HG03439 (cell line): Measurements from ENCODE around the gene PIK3C2B.

Experiments
- ATAC-seq: cut with Tn5 transposase; IDR thresholded peaks from one replicate; pipeline ENCODE4 v1.9.1; 2021; ENCODE audit warnings: mild to moderate bottlenecking, moderate library complexity; ENCODE audit not compliant: unreplicated experiment

The PIK3C2B gene

DNA sequence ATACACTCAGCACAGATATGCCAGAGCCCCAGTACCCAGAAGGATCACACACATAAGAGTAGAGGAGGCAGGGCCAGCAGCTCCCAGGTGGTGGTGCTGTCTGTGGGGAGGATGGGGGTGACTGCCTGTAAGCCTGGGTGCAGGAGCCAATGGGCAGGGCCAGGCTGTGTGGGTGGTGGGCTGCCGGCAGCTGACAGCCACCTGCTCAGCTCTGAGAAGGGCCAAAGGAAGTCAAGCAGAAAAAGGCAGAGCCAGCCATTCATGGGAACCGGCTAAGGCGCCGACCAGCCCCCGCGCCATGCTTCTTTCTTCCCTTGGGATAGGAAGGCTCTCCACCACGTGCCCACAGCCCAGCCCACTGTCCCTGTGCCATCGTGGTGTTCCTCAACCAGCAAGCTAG, 14.1 kb downstream of the PIK3C2B start:
- peak; percentile 63 for ATAC-seq

DNA sequence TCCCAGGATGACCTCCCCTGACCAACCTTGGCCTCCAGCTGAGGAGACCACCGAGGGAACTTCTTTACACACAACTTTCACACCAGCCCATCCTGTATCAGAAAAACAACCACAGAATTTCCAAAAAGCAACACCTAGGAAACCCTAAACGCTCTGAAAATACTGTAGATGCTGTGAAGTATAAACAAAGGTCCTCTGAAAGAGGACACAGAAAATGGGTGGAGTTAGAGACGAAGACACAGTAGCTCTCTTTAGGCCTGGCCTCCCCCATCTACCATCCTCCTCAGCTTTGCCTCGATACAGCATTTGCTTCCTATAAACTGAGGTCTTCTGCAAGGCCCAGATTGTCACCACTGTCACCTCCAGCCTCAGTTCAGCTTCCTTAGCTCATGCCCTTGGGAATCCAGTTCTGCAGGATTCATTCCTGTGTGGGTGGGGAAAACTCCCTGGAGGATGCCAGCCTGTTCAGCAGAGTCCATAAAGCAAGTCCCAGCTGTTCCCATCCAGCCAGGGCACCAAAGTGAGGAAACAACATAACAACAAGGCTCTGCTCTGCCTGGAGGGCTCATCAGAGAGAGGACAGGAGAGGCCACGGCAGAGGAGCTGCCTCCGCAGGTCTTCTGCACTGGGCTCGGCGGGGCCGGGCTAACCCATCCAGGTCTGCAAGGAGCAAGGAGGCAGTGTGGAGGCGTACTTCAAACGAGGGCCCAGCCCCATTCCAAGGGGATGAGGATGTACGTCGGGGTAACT, 15.0 kb downstream of the PIK3C2B start:
- no peak for ATAC-seq

DNA sequence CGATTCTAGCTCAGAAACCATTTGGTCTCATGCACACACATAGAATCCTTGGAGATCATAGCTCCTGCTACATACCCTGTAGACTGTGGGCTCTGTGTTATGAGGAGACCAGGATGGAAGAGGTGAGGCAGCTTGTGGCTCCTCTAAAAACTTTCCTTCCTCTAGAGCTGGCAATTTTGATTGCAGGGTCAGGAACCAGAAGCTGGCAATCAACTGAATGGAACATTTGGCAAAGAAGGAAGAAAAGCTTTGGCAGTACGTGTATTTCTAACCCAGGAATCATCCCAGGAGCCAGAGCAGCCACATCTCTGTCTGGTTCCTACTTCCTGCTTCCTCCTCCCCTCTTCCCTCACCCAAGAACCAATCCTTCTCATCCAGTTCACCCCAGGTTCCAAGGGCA, 15.7 kb downstream of the PIK3C2B start:
- ATAC-seq: no peak

DNA sequence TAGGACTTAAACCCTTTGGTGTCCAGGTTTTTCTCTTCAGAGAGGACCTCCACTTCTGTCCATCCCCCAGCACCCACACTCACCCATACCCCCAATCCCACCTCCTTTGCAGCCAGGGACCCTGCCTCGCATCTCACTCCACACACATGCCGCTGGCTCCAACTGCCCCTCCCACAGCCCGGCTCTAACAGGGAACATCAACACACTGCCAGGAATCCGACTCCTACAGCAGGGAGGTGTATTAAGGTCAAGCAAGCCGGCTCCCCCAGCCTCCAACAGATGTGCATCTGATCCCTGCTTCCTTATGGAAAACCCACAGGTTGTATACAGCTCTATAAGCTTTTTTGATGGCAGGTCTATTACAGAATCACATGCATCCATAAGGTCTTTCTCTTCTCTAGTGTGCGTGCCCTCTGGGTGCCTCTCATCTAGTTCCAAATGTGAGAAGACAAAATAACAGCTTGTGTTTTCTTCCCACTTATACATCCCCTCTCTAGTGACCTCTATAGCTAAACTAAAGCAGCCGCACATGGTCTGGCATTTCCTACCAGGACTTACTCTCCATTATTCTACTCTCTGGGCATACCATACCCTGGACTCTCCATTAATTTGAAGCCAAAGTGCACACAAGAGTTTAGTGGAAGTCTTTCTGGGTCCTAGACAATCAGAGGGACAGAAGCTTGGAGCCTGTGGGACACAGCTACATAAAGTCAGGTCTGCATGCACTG, 16.3 kb downstream of the PIK3C2B start:
- no peak for ATAC-seq

DNA sequence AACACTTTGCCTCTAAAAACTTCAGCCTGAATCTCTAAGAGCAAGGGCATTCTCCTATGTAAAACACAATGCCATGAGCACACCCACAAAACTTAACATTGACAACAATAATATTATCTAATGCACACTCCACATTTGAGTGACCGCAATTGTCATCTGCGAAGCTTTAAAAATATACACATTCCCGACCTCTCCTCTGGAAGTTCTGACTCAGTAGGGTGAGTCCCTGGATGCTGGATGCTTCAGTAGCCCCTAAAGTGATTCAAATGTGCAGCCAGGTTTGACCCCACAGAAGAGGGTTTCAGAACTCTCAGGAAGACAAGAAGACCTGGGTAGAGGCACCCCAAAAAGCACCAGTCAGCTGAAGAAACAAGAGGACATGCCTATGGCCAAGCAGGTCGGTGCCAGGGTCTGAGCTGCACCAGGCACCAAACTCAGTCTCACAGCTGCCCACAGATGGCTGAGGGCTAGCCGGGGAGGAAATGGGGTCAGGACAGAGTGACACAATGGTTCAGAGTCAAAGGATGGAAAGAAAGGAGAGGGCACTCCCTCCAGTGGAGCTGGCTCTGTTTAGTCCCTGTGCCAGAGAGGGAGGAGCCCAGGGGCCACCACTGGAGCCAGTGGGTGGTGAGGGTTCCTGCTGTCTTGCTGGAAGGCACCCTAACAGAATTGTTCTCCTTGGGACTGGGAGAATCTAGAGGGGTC, 17.4 kb downstream of the PIK3C2B start:
- ATAC-seq: no peak

DNA sequence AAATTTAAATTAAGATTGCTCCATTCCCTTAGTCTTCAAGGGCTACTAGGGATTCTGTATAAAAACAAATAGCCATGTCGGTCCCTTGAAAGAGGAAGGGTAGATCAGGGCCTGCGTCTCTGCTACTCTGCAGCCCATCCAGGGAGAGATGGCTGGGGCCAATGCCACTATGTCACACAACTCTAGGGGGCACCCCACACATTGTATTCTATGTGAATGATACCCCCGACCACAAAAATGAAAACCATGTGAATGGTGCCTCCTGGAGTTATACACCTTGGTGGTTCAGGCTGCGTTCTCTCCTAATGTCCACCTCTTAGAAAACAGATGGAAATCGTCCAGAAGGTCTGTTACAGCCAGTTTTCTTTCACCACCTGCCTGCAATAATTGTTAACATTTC, 18.0 kb downstream of the PIK3C2B start:
- ATAC-seq: no peak

DNA sequence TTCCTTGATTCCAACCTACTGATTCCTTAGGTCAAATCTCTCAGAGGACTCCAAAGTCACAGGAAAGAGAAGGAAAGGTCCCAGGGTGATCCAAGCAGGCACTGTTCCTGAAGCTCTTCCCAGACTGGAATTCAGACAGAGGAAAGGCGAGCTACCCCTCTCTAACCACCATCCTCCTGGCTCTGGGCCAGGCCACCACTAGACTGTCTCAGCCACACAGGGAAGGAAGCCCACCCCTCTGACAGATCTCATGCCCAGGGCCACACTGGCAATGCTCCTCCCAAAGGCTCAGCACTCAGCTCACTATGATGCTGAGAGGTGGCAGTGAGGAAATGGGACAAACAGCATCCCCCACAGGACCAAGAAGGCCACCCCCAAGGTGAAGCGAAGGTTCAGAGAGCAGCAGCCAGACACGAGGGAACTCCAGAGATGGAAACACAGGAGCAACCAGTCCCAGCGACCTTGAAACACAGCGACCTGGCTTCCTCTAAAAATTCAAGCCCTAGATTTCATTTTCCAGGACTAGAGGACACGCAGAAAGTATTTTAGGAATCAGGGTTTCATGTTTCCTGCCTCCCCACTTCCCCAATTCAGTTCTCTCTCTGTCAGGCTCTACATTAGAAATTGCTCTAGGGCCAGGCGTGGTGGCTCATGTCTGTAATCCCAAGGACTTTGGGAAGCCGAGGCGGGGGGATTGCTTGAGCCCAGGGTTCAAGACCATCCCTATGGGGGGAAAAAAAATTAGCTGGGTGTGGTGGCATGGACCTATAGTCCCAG, 18.8 kb downstream of the PIK3C2B start:
- ATAC-seq: no peak

DNA sequence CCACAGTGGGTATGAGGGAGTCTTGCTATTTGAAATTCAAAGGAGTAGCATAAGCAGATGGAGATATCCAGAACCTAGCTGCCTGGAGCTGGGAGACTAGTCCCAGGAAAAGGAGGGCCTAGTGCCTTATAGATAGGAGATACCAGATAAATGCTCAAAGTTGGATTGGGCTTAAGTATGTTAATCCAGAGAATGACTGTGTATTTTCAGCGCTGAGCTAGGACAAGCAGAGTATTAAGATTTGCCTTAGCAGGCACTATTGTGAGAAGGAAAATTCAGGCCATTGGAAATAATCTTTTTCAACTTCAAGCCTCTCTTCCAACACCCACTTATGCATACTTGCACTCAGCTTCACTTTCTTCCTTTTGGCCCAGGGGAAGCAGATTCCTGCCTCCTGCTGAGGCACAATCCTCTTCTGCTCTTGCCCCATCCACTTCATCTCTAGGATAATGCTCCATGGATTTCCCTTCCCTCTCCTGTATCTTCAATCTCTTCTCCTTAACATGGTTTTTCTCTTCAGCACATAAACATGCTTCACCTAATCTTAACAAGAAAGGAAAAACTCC, 21.1 kb downstream of the PIK3C2B start:
- ATAC-seq: no peak

DNA sequence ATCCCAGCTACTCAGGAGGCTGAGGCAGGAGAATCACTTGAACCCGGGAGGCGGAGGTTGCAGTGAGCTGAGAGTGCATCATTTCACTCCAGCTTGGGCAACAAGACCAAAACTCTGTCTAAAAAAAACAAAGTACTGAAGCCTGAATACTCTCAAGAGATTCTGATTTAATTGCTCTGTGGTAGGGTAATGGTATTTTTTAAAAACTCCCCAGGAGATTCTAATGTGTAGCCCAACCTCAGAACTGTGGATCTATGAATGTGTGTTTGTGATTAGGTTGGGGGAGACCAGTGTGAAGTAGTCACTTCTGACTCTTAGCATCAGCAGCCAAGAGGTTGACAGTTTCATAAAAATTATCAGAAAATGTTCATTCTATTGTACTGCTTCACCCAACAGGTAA, 21.9 kb downstream of the PIK3C2B start:
- no peak for ATAC-seq

DNA sequence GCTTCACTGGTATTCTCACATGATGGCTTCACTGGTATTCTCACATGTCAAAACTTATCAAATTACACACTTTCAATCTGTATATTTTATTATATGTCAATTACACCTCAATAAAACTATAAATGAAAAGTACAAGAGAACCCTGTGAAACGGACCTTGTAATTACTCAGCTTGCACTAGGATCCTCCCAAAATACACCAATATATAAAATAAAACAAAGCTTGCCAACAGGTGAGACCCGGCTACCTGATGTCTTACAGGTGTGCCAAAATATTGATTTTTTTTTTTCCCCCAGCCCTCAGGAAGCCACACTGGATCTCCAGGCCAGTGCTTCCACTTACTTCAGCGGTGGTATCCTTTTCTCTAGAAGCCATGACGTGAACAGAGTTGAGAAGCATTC, 22.9 kb downstream of the PIK3C2B start:
- ATAC-seq: no peak

DNA sequence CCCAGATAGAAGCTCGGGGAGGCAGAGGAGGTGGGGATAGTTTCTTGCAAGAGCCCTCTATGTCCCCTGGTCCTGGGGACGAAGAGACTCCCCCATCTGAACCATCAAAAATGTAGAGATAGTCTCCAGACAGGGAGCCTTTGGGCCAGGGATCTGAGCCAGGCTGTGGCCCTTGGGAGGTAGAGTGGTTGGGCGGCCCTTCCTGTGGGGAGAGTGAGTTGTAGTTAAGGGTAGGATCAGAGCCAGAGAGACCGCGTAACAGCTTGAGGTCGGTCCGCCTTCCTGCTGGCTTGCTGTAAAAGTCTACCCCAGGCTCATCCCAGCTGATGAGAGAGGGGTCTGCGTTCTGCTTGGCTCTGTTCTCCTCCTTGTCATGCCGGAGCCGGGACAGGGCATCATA, 25.3 kb downstream of the PIK3C2B start:
- ATAC-seq: no peak

DNA sequence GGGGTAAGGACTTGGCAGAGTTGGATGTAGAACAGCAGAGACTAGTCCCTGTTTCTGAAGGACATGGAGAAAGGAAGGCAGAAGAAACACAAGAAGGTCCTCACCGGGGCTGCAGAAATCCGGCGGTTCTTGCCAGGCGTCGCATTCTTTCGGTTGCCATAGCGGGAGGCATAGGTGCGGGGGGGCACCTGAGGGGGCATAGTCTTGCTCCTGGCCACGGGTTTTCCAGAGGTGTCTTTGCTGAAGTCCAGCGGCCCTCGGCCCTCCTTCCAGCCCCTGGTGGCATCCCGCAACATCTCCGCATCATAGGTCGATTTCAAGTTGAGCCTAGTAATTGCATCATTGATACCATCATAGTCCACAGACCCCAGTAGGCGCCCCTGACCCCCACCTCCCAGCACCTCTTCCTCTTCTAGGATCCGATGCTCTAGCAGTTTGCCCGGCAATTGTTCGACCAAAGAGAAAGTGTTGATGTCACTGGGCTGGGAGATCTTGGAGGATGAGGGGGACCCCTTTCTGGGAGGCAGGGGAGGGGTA, 25.8 kb downstream of the PIK3C2B start:
- ATAC-seq: no peak

DNA sequence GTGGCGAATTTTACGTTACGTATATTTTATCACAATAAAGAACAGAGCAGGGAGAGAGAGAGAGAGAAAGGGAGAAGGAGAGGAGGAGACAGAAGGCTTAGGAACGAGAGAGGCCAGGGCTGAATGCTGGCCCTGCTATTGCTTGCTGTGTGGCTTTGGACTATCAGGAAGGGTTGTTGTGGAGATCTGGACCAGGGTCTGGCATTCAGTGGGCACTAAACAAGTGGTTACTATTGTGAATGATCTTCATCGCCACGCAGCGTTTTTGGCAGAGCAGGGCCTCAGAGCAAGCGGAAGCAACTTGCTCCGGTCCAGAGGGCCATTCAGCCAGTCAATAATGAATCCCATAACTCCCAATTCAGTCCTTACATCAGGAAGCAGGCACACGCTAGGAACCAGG, 26.4 kb downstream of the PIK3C2B start:
- no peak for ATAC-seq

DNA sequence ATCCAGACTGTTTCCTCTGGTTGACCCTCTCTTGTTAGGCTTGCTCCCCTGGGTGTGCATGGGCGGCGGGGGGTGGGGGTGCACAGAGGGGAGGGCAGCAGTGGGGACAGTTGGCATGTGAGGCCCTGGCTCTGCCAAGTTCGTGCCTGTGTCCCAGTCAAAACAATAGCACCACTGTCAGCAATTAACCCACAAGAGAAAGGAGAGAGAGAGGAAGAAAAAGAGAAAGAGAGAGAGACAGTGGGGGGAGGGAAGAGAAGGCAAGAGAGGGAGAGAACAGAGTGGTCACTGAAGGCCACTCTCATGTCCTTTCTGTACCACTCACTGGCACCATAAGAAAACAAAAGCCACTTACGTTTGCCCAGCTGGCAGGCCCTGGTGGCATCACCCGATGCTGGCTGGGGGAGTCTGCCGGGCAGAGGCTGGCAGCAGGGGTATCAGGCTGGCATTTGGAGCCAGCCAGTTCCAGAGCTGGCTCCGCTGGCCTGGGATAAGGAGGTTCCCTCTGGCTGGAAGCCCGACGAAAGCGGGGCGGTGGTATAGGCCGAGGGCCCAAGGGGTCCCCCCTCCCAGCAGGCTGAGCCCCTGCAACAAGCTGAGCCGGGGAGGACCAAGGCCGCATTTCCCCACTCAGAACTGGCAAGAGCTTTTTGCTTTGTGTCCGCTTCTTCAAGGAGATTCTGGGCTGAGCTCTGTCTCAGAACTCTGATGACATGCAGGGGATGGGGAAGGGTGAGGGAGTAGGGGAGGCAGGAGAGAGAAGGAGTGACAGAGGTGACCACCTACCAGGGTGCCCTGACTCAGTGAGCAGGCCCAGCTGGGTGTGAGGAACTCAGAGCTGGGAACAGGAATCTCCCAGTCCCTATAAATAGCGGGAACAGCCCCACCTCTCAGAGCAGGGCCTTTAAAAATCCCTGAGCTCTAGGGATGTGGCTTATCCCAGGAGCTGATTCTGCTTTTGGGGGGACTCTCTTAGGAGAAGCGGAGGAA, 27.9 kb downstream of the PIK3C2B start:
- no peak for ATAC-seq

DNA sequence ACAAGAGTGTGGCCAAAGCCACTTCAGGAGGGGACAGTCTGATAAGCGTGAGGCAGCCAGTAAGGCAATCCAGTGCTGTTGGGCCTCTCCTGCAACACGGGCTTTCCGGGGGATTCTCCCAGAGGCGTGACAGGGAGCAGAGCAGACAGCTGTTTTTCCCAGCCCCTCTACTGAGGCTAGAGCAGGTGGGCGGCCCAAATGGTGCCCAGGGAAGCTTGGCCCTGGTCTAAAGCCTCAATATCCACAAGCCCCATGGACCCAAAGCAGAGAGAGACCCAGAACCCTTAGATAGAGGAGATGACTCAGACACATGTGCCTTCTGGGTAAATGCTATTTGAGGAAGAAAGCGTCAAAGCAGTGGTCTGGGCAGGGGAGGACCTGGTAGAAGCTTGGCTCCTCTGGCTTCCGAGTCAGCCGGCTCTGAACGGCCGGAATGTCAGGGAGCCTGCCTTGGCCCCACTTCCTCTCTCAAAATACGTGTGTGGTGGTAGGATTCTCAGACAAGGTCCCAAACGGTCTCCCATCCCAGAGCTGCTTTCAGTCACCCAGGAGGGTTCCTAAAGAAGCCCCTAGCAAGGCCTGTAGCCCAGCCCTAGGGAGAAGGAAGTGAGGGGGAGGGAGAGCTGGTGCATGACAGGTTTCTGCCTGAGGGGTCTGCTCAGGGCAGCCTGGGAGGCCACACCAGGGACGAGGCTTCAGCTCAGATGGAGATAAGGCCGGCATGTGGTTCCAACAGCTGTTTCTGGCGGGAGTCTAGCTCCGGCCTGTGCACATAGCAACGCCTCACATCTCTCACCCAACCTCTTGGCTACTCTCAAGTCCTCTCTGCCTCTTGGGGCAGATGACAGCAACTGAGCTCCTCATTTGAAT, 28.8 kb downstream of the PIK3C2B start:
- peak; percentile 66 for ATAC-seq

DNA sequence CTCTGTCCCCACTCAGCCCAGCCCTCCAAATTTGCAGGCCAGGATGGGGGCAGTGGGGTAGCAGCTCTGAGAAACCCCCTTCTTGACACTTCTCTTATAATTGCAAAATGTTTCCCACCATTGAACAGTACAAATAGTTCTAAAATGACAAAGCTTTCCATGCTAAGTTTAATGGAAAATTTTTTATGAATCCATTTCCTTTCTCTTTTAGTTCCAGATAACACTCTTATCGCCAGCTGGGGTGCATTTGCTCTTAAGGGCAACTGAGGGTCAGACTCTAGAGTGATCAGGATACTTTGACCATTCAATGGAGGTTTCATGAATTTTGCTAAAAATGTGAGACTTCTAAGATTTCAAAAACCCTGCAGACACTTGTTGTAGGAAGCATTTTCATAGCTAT, 29.9 kb downstream of the PIK3C2B start:
- no peak for ATAC-seq

DNA sequence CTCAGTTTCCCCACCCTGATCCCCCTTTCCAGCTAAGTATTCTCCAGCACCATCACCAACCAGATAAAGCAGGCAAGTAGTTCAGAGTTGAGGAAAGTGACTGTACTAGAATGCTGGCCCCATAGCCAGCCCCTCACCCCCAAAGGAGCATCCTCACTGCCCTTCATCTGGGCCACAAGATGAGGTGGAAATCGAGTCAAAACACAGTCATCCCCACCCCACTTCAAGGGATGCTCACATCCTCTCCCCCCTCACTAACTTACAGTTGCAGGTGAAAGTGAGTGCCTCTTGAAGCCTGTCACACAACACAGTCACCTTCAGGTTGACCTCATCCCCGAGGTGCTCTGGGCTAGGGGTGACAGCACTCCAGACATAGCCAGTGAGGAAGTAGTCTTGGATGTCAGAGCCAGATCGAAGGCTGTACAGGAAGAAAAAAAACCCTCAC, 30.4 kb downstream of the PIK3C2B start:
- no peak for ATAC-seq
